SH-SY5Y (cell line): Measurements from ENCODE around the gene PERP.

Source experiments
- GATA2 ChIP-seq: IDR thresholded peaks from 2 replicates; pipeline ENCODE4 v1.6.1; 2011; ENCODE audit warnings: mild to moderate bottlenecking, low read depth, low read length
- GATA3 ChIP-seq: IDR thresholded peaks from 2 replicates; pipeline ENCODE4 v1.6.1; 2011; ENCODE audit warnings: low read depth, mild to moderate bottlenecking, low read length, moderate library complexity

DNA sequence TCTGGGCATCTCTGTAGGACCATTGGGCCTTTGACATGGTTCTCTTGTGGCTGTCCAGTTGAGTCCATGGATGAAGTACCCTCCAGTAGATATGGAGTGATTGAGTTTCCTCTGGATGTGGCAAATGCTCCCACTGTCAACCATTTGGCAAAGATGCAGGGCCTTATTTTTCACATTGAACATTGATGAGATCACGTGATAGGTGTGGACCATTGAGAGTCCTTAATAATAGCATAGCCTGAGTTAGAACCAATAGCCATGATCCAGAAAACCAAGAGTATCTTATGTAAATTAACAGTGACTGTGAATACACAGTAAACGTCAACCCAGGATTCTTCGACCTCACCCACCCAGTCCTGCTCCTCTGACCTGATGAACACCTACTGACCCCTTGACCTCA lies 3.0 kb upstream of the PERP start:
- TF ChIP-seq GATA2: no peak
- TF ChIP-seq GATA3: no peak
